B cell (primary cell): ENCODE data around the gene NUP210L. TPM values are rescaled to one million over a fixed set of nuclear protein-coding genes. Genes with fewer than 3 reads are reported as not detected.

Experiments used
- ATAC-seq: fragments of 200-7000 bp; cut with Tn5 transposase; one replicate; pipeline ENCODE4 v1.10.0; 2021; ENCODE audit warnings: low read depth, mild to moderate bottlenecking, moderate number of reproducible peaks, moderate library complexity
- CTCF ChIA-PET: fragments of 350-600 bp; sonication (Branson Sonifier 250); formaldehyde crosslinking; loops from one replicate; lab custom pipeline; 2021; ENCODE audit warnings: antibody characterized with exemption, inconsistent platforms; lab: Charles Lee
- POLR2A ChIA-PET: fragments of 350-600 bp; sonication (Branson Sonifier 250); formaldehyde crosslinking; loops from one replicate; lab custom pipeline; 2021; ENCODE audit warnings: antibody characterized with exemption; lab: Charles Lee
- DNase-seq: peaks from one replicate; pipeline ENCODE4 v3.0.0; 2013
- H2AFZ ChIP-seq: 2 replicates; pipeline ENCODE4 v1.6.1; 2012; ENCODE audit warnings: mild to moderate bottlenecking, low read depth, low read length; ENCODE audit not compliant: insufficient read depth, poor library complexity, severe bottlenecking
- H3K27ac ChIP-seq, 2 donors: 1 replicate in 1 of 2; 2 replicates in 1 of 2; pipeline ENCODE4 v1.5.1; 2012 to 2013; ENCODE audit warnings: low read length in 2 of 2, mild to moderate bottlenecking in 2 of 2, moderate library complexity in 1 of 2
- H3K27me3 ChIP-seq, 4 experiments: fragments of 200-600 bp in 1 of 4; sonication (generic) in 1 of 4; replicated peaks in 1 of 4; 1 replicate in 2 of 4; 2 replicates in 2 of 4; pipeline versions ENCODE4 v1.6.1 to v1.7.0; 2013 to 2016; ENCODE audit warnings: low read length in 3 of 4, mild to moderate bottlenecking in 2 of 4, mixed read lengths in 1 of 4, moderate library complexity in 1 of 4; ENCODE audit not compliant: insufficient read depth in 4 of 4, control insufficient read depth in 3 of 4; ENCODE audit errors: control extremely low read depth in 1 of 4
- H3K36me3 ChIP-seq, 2 experiments: replicated peaks in 1 of 2; 1 replicate in 1 of 2; 2 replicates in 1 of 2; pipeline versions ENCODE4 v1.6.1 to v1.7.1; 2013; ENCODE audit warnings: low read length in 1 of 2; ENCODE audit not compliant: insufficient read depth in 2 of 2, control insufficient read depth in 1 of 2; ENCODE audit errors: control extremely low read depth in 1 of 2, extremely low read depth in 1 of 2
- H3K4me1 ChIP-seq, 2 donors: fragments of 200-600 bp in 1 of 2; sonication (generic) in 1 of 2; 1 replicate in 1 of 2; 2 replicates in 1 of 2; pipeline versions ENCODE4 v1.5.1 to v1.6.1; 2013 to 2017; ENCODE audit warnings: low read length in 2 of 2; ENCODE audit not compliant: control insufficient read depth in 2 of 2, insufficient read depth in 2 of 2
- H3K4me2 ChIP-seq: replicated peaks from 2 replicates; pipeline ENCODE3; 2012; ENCODE audit warnings: mild to moderate bottlenecking, low read depth, low read length; ENCODE audit not compliant: poor library complexity, severe bottlenecking
- H3K4me3 ChIP-seq, 5 experiments: fragments of 200-600 bp in 1 of 5; sonication (generic) in 1 of 5; 1 replicate in 3 of 5; 2 replicates in 2 of 5; pipeline versions ENCODE4 v1.5.1 to v1.7.0; 2011 to 2016; ENCODE audit warnings: low read length in 4 of 5, mild to moderate bottlenecking in 4 of 5, low read depth in 2 of 5, control low read depth in 1 of 5, moderate library complexity in 1 of 5; ENCODE audit not compliant: insufficient read depth in 1 of 5; ENCODE audit errors: control extremely low read depth in 1 of 5, extremely low read depth in 1 of 5
- H3K79me2 ChIP-seq: fragments of 200-600 bp; sonication (generic); one replicate; pipeline ENCODE4 v1.6.0; 2016; ENCODE audit warnings: low read length; ENCODE audit not compliant: control insufficient read depth, insufficient read depth
- H3K9ac ChIP-seq: fragments of 200-600 bp; sonication (generic); 2 replicates; pipeline ENCODE4 v1.6.1; 2017; ENCODE audit warnings: mild to moderate bottlenecking, low read length, moderate library complexity
- H3K9me3 ChIP-seq, 3 donors: one replicate each; pipeline versions ENCODE4 v1.6.1 to v1.7.1; 2013; ENCODE audit warnings: low read length in 2 of 3; ENCODE audit not compliant: control insufficient read depth in 2 of 3, insufficient read depth in 1 of 3; ENCODE audit errors: control extremely low read depth in 1 of 3
- H4K20me1 ChIP-seq: 2 replicates; pipeline ENCODE4 v1.6.0; 2012; ENCODE audit warnings: mild to moderate bottlenecking, low read length; ENCODE audit not compliant: insufficient read depth, control insufficient read depth, poor library complexity, severe bottlenecking
- H3K27ac Mint-ChIP-seq: one replicate; pipeline ENCODE4 v1.8.0; 2021; ENCODE audit warnings: mixed read lengths
- H3K27me3 Mint-ChIP-seq: one replicate; pipeline ENCODE4 v1.8.0; 2021; ENCODE audit warnings: mixed read lengths
- H3K4me1 Mint-ChIP-seq: one replicate; pipeline ENCODE4 v1.8.0; 2021; ENCODE audit warnings: mixed read lengths
- H3K4me3 Mint-ChIP-seq: one replicate; pipeline ENCODE4 v1.8.0; 2021; ENCODE audit warnings: mixed read lengths
- H3K9me3 Mint-ChIP-seq: one replicate; pipeline ENCODE4 v1.8.0; 2022; ENCODE audit warnings: mixed read lengths; ENCODE audit not compliant: insufficient read depth
- EZH2 ChIP-seq: IDR thresholded peaks from 2 replicates; pipeline ENCODE4 v1.6.1; 2012; ENCODE audit warnings: borderline replicate concordance, low read depth, mild to moderate bottlenecking, moderate library complexity, low read length; ENCODE audit not compliant: insufficient read depth, poor library complexity, severe bottlenecking
- WGBS: methylation state at CpG from one replicate; pipeline ENCODE4 v1.1.5; 2013; ENCODE audit warnings: missing lambda C conversion rate; ENCODE audit not compliant: insufficient coverage; 5-methylcytosine and 5-hydroxymethylcytosine counted together
- intact Hi-C: fragments of 100-400 bp; cut with micrococcal nuclease; formaldehyde crosslinking; loops from one replicate; pipeline ENCODE4 v1.10.0; 2022
- polyA plus RNA-seq: library from polyadenylated mRNA; depleted of rRNA; stranded (reverse); fragments of >200 nt; gene quantifications from 2 replicates; pipeline ENCODE4 v1.2.3, GENCODE V29; 2012
- total RNA-seq, 2 donors: library from RNA; stranded (reverse); fragments of 120-200 nt in 1 of 2; gene quantifications; 1 replicate in 1 of 2; 2 replicates in 1 of 2; pipeline versions ENCODE4 v1.2.3 to v1.2.4, GENCODE V29; 2013 to 2022
- TF ChIP-seq, protein P1 (sequence below): fragments of 200-600 bp; IDR thresholded peaks from one replicate; pipeline ENCODE4 v1.8.0; 2022; ENCODE audit warnings: antibody characterized with exemption, mild to moderate bottlenecking

The NUP210L gene
- total and polyA plus RNA-seq, 2 donors (not counting 1 experiment from before 2014, with no cell fraction given): 0.04 to 0.20 TPM

DNA sequence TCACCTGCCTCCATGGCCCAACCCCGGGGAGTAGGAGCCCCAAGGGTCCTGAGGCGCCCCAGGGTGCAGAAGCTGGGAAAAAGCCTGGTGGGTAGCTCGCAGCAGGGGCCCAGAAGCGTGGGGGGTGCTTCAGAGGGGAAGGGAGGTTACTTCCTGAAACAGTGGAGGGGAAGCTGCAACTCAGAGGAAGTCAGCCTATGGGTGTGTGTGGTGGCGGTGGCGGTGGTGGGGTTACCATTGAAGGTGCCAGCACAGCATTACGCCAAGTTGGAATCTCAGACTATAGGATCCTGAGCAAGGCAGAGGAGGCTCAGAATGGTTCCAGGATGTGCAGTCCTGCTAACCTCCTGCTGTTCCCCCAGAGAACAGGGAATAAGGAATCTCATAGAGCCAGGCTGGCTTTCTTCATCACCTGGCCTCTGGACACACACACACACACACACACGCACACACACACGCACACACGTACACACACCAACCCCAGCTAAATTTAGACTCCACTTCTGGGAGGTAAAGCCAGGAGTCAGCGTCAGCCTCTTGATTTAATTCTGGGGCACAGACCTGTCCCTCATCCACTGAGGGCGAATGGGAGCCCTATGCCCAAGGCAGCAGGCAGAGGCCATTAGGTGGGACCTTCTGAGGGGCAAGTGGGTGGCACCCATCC is 209.6 kb downstream of the NUP210L start:
- peaks cover 54% of the 10 kb centered on the region for H3K4me1 Mint-ChIP-seq

More for the DNA sequence above, 209.6 kb downstream of the NUP210L start:
- WGBS: 0% methylated on average over 12 of the region's 12 CpGs
- Histone ChIP-seq H3K4me1 (peaks cover 34 to 54% of the 10 kb centered on the region in 2 donors), H3K36me3 (peaks cover 13 to 60% of the 10 kb centered on the region in 2 experiments), H3K4me3 (peak overlapping the region; percentile 54 to 95 (median 85)), H4K20me1 (peaks cover 56% of the 10 kb centered on the region), H3K9me3 (no peaks in the 10 kb centered on the region), H2AFZ (peak overlapping the region; percentile 53), H3K9ac (peak overlapping the region; percentile 89), H3K27me3 (no peaks in the 10 kb centered on the region), H3K27ac (peak overlapping the region; percentile 91 to 98), H3K4me2 (peak overlapping the region; percentile 89), H3K79me2 (peaks cover 56% of the 10 kb centered on the region)
- peak; percentile 92 for DNase-seq
- Mint-ChIP-seq H3K27ac (peak overlapping the region; percentile 96), H3K4me3 (peak overlapping the region; percentile 94), H3K27me3 (no peaks in the 10 kb centered on the region), H3K9me3 (no peaks in the 10 kb centered on the region)
- peak; percentile 44 for ATAC-seq
- ChIA-PET POLR2A (interaction anchor here (0.5 to 4.4 kb wide), 15 partner anchors 15 to 410 kb away, joined by 3 to 124 read pairs (median 8); partner anchors contain the start of genes CHTOP, CREB3L4, CRTC2 and GATAD2B), CTCF (interaction anchor here (0.7 to 5.9 kb wide), 19 partner anchors 11 to 163 kb away, joined by 3 to 65 read pairs (median 6); partner anchors contain the start of genes CREB3L4, CRTC2, GATAD2B and JTB)
- intact Hi-C loops: loop anchor here (1.0 to 5.0 kb wide), 3 partner anchors 22 to 218 kb away; partner anchors contain the start of gene INTS3
- TF ChIP-seq EZH2: no peak
- TF ChIP-seq, protein P1, sequence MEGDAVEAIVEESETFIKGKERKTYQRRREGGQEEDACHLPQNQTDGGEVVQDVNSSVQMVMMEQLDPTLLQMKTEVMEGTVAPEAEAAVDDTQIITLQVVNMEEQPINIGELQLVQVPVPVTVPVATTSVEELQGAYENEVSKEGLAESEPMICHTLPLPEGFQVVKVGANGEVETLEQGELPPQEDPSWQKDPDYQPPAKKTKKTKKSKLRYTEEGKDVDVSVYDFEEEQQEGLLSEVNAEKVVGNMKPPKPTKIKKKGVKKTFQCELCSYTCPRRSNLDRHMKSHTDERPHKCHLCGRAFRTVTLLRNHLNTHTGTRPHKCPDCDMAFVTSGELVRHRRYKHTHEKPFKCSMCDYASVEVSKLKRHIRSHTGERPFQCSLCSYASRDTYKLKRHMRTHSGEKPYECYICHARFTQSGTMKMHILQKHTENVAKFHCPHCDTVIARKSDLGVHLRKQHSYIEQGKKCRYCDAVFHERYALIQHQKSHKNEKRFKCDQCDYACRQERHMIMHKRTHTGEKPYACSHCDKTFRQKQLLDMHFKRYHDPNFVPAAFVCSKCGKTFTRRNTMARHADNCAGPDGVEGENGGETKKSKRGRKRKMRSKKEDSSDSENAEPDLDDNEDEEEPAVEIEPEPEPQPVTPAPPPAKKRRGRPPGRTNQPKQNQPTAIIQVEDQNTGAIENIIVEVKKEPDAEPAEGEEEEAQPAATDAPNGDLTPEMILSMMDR: no peak
